WTC11 (cell line): ENCODE measurements around the gene AKAP7. TPM values are rescaled to one million over a fixed set of nuclear protein-coding genes. Genes with fewer than 3 reads are reported as not detected.

ENCODE experiments used
- ATAC-seq: fragments of 200-7000 bp; cut with Tn5 transposase; 2 replicates; pipeline ENCODE4 v1.10.0; 2021; ENCODE audit warnings: mild to moderate bottlenecking, moderate library complexity
- CTCF ChIA-PET: fragments of 300-600 bp; sonication (Branson Sonifier 250); formaldehyde crosslinking; loops from one replicate; lab custom pipeline; 2021; ENCODE audit warnings: antibody characterized with exemption; lab: Charles Lee
- POLR2A ChIA-PET: fragments of 350-600 bp; sonication (Branson Sonifier 250); formaldehyde crosslinking; loops from one replicate; lab custom pipeline; 2021; ENCODE audit warnings: antibody characterized with exemption; lab: Charles Lee
- DNase-seq: peaks from one replicate; pipeline ENCODE4 v3.0.0; 2021; ENCODE audit warnings: low spot score
- H3K27ac Mint-ChIP-seq: 2 replicates; pipeline ENCODE4 v1.8.0; 2021; ENCODE audit warnings: mixed read lengths
- H3K27me3 Mint-ChIP-seq: 2 replicates; pipeline ENCODE4 v1.8.0; 2021; ENCODE audit warnings: low read depth, mild to moderate bottlenecking, moderate library complexity, mixed read lengths
- H3K36me3 Mint-ChIP-seq: 2 replicates; pipeline ENCODE4 v1.8.0; 2021; ENCODE audit warnings: mixed read lengths
- H3K4me1 Mint-ChIP-seq: 2 replicates; pipeline ENCODE4 v1.8.0; 2022; ENCODE audit warnings: mixed read lengths
- H3K4me3 Mint-ChIP-seq: 2 replicates; pipeline ENCODE4 v1.8.0; 2021; ENCODE audit warnings: mild to moderate bottlenecking, moderate library complexity, mixed read lengths
- H3K9me3 Mint-ChIP-seq: 2 replicates; pipeline ENCODE4 v1.8.0; 2021; ENCODE audit warnings: mixed read lengths
- FOXJ3 ChIP-seq: sonication (generic); formaldehyde crosslinking; IDR thresholded peaks from 2 replicates; pipeline ENCODE4 v1.9.0; 2021; ENCODE audit warnings: missing genetic modification reagents, mild to moderate bottlenecking, borderline replicate concordance
- GTF2I ChIP-seq: fragments of 250-450 bp; sonication (Bioruptor Pico); conservative IDR thresholded peaks from 2 replicates; pipeline ENCODE4 v1.4.0; 2021; ENCODE audit warnings: mild to moderate bottlenecking
- JUN ChIP-seq: sonication (generic); formaldehyde crosslinking; IDR thresholded peaks from 2 replicates; pipeline ENCODE4 v1.8.0; 2023; ENCODE audit warnings: mild to moderate bottlenecking, missing genetic modification reagents
- RORB ChIP-seq: fragments of 250-450 bp; sonication (Bioruptor Pico); IDR thresholded peaks from 2 replicates; pipeline ENCODE4 v1.9.0; 2021; ENCODE audit warnings: mild to moderate bottlenecking
- SMAD3 ChIP-seq: sonication (generic); formaldehyde crosslinking; IDR thresholded peaks from 2 replicates; pipeline ENCODE4 v1.8.0; 2022; ENCODE audit warnings: missing genetic modification reagents, mild to moderate bottlenecking, borderline replicate concordance
- TEAD1 ChIP-seq: sonication (generic); formaldehyde crosslinking; IDR thresholded peaks from 2 replicates; pipeline ENCODE4 v1.8.0; 2022; ENCODE audit warnings: mild to moderate bottlenecking, missing genetic modification reagents
- TEAD4 ChIP-seq: sonication (generic); formaldehyde crosslinking; IDR thresholded peaks from 2 replicates; pipeline ENCODE4 v1.8.0; 2022; ENCODE audit warnings: mild to moderate bottlenecking, missing genetic modification reagents
- ZBTB21 ChIP-seq: sonication (generic); formaldehyde crosslinking; IDR thresholded peaks from 2 replicates; pipeline ENCODE4 v1.8.1; 2023; ENCODE audit warnings: mild to moderate bottlenecking, missing genetic modification reagents, borderline replicate concordance
- ZNF423 ChIP-seq: fragments of 250-450 bp; sonication (Bioruptor Pico); IDR thresholded peaks from 2 replicates; pipeline ENCODE4 v2.1.2; 2022; ENCODE audit warnings: mild to moderate bottlenecking, moderate library complexity
- total RNA-seq: library from RNA; stranded (reverse); gene quantifications from 3 replicates; pipeline ENCODE4 v1.2.3, GENCODE V29; 2021
- TF ChIP-seq, protein P1 (sequence below): fragments of 250-450 bp; sonication (Bioruptor Pico); IDR thresholded peaks from 2 replicates; pipeline ENCODE4 v1.9.0; 2021; ENCODE audit warnings: moderate library complexity, mild to moderate bottlenecking, inconsistent platforms, borderline replicate concordance
- TF ChIP-seq, protein P2 (sequence below): sonication (generic); formaldehyde crosslinking; IDR thresholded peaks from 2 replicates; pipeline ENCODE4 v1.8.0; 2022; ENCODE audit warnings: mild to moderate bottlenecking, missing genetic modification reagents
- TF ChIP-seq, protein P3 (sequence below): sonication (generic); formaldehyde crosslinking; IDR thresholded peaks from 2 replicates; pipeline ENCODE4 v1.8.1; 2023; ENCODE audit warnings: mild to moderate bottlenecking, missing genetic modification reagents
- TF ChIP-seq, protein P4 (sequence below): sonication (generic); formaldehyde crosslinking; IDR thresholded peaks from 2 replicates; pipeline ENCODE4 v1.8.1; 2022; ENCODE audit warnings: mild to moderate bottlenecking, missing genetic modification reagents, moderate library complexity, borderline replicate concordance
- TF ChIP-seq, protein P5 (sequence below): sonication (generic); formaldehyde crosslinking; IDR thresholded peaks from 2 replicates; pipeline ENCODE4 v1.8.0; 2022; ENCODE audit warnings: mild to moderate bottlenecking, missing genetic modification reagents
- TF ChIP-seq, protein P6 (sequence below): fragments of 250-450 bp; sonication (Bioruptor Pico); conservative IDR thresholded peaks from 2 replicates; pipeline ENCODE4 v1.9.0; 2021; ENCODE audit warnings: mild to moderate bottlenecking
- TF ChIP-seq, protein P7 (sequence below): sonication (generic); formaldehyde crosslinking; IDR thresholded peaks from 2 replicates; pipeline ENCODE4 v1.8.1; 2023; ENCODE audit warnings: mild to moderate bottlenecking, missing genetic modification reagents, moderate library complexity

Gene AKAP7
- total RNA-seq, 1 experiment from 2014 or later: 10.9 TPM

DNA sequence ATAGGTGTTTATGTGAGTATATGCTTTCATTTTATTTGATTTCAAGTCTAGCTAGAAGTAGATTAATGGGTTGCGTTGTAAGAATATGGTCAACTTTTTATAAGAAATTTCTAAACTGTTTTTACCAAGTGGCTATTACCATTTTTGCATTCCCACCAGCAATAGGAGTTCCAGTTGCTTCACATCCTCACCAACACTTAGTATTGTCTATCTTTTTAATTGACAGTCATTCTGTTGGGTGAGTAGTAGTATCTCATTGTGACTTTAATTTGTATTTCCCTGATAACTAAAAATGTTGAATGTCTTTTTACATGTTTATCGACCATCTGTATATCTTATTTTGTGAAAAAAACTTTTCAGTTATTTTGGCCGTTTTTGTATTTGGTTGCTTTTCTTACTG lies 135.3 kb downstream of the AKAP7 start:
- H3K9me3 Mint-ChIP-seq: peaks cover 20% of the 10 kb centered on the region
- H3K27me3 Mint-ChIP-seq: no peaks in the 10 kb centered on the region; the same call in 1 of the 2 replicates
- H3K36me3 Mint-ChIP-seq: peaks cover 23% of the 10 kb centered on the region
- DNase-seq: no peak
- no peak overlapping the region for H3K27ac Mint-ChIP-seq
- CTCF ChIA-PET: no interaction called here
- peaks cover 18% of the 10 kb centered on the region for H3K4me1 Mint-ChIP-seq
- POLR2A ChIA-PET: no interaction called here
- TF ChIP-seq, protein P1, sequence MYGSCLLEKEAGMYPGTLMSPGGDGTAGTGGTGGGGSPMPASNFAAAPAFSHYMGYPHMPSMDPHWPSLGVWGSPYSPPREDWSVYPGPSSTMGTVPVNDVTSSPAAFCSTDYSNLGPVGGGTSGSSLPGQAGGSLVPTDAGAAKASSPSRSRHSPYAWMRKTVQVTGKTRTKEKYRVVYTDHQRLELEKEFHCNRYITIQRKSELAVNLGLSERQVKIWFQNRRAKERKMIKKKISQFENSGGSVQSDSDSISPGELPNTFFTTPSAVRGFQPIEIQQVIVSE (CRISPR knock-in tag): no peak
- TF ChIP-seq, protein P2, sequence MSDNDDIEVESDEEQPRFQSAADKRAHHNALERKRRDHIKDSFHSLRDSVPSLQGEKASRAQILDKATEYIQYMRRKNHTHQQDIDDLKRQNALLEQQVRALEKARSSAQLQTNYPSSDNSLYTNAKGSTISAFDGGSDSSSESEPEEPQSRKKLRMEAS: no peak
- TF ChIP-seq, protein P3, sequence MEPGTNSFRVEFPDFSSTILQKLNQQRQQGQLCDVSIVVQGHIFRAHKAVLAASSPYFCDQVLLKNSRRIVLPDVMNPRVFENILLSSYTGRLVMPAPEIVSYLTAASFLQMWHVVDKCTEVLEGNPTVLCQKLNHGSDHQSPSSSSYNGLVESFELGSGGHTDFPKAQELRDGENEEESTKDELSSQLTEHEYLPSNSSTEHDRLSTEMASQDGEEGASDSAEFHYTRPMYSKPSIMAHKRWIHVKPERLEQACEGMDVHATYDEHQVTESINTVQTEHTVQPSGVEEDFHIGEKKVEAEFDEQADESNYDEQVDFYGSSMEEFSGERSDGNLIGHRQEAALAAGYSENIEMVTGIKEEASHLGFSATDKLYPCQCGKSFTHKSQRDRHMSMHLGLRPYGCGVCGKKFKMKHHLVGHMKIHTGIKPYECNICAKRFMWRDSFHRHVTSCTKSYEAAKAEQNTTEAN (CRISPR knock-in tag): no peak
- TF ChIP-seq GTF2I (CRISPR knock-in tag): 0 out of 2 replicates have a peak, but pooled peaks have one; percentile 19
- TF ChIP-seq, all 79 proteins: peak for 1
- H3K4me3 Mint-ChIP-seq: no peak overlapping the region
- ATAC-seq: no peak

DNA sequence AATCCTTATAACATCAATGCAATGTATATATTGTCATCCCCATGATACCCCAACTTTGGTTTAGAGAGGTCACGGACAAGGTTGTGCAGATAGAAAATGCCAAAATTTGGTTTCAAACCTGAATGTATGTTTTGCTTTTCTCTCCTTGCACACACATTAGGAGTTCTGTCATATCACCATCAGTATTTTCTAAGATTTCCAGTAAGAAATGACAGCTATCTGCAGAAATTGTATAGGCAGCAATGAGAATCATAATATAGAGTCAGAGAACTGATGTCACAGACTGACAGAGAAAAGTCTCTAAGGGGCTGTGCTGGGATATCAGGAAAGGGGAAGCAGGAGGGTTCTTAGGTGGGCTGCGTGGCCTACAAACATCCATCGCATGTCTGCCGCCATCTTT lies 140.0 kb downstream of the AKAP7 start:
- TF ChIP-seq TEAD1 (CRISPR knock-in tag): no peak
- TF ChIP-seq ZNF423 (CRISPR knock-in tag): no peak
- TF ChIP-seq, protein P4, sequence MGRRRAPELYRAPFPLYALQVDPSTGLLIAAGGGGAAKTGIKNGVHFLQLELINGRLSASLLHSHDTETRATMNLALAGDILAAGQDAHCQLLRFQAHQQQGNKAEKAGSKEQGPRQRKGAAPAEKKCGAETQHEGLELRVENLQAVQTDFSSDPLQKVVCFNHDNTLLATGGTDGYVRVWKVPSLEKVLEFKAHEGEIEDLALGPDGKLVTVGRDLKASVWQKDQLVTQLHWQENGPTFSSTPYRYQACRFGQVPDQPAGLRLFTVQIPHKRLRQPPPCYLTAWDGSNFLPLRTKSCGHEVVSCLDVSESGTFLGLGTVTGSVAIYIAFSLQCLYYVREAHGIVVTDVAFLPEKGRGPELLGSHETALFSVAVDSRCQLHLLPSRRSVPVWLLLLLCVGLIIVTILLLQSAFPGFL (CRISPR knock-in tag): no peak
- no peak for TF ChIP-seq RORB (CRISPR knock-in tag)
- no peak for TF ChIP-seq SMAD3
- no peak for TF ChIP-seq ZBTB21
- TF ChIP-seq, protein P3 (CRISPR knock-in tag): no peak
- no peak for TF ChIP-seq TEAD4 (CRISPR knock-in tag)
- TF ChIP-seq JUN: no peak
- TF ChIP-seq, protein P5, sequence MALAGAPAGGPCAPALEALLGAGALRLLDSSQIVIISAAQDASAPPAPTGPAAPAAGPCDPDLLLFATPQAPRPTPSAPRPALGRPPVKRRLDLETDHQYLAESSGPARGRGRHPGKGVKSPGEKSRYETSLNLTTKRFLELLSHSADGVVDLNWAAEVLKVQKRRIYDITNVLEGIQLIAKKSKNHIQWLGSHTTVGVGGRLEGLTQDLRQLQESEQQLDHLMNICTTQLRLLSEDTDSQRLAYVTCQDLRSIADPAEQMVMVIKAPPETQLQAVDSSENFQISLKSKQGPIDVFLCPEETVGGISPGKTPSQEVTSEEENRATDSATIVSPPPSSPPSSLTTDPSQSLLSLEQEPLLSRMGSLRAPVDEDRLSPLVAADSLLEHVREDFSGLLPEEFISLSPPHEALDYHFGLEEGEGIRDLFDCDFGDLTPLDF (CRISPR knock-in tag): no peak
- TF ChIP-seq FOXJ3 (CRISPR knock-in tag): no peak
- TF ChIP-seq, protein P6, sequence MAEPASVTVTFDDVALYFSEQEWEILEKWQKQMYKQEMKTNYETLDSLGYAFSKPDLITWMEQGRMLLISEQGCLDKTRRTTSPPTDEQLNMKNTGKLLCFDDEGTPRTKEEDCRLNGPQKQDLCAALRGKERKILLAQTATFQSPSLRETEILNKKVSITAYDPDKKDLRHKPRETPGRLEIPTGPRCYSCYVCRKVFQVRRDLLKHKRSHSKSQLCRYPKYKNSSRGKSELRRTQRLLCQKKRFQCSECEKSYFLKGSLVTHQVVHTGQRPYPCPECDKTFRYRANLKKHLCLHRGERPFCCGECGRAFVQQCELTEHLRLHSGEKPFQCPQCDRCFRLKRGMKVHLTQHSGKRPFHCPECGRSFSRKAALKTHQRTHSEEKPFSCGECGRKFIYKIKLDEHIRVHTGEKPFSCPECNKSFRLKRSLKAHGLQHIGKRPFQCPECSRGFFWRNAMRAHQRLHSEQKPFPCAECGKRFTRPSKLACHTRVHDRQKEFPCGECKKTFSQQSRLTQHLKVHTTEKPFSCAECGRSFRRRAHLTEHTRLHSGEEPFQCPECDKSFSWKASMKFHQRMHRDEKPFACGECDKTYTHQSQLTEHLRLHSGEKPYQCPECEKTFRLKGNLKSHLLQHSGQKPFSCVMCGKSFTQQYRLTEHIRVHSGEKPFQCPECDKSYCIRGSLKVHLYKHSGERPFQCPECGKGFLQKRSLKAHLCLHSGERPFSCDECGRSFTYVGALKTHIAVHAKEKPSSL (CRISPR knock-in tag): no peak
- TF ChIP-seq, protein P7, sequence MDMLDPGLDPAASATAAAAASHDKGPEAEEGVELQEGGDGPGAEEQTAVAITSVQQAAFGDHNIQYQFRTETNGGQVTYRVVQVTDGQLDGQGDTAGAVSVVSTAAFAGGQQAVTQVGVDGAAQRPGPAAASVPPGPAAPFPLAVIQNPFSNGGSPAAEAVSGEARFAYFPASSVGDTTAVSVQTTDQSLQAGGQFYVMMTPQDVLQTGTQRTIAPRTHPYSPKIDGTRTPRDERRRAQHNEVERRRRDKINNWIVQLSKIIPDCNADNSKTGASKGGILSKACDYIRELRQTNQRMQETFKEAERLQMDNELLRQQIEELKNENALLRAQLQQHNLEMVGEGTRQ (CRISPR knock-in tag): no peak
- DNase-seq (no peak), ATAC-seq (no peak)
- Mint-ChIP-seq H3K4me3 (no peak overlapping the region), H3K9me3 (peaks cover 18% of the 10 kb centered on the region), H3K4me1 (peaks cover 20% of the 10 kb centered on the region), H3K27me3 (no peaks in the 10 kb centered on the region; the same call in 1 of the 2 replicates), H3K27ac (no peak overlapping the region), H3K36me3 (peaks cover 19% of the 10 kb centered on the region)
- ChIA-PET CTCF (no interaction called here), POLR2A (no interaction called here)
